Endothelial cell of umbilical vein (primary cell): ENCODE results near the gene PPP2R2C. TPM values are rescaled to one million over a fixed set of nuclear protein-coding genes. Genes with fewer than 3 reads are reported as not detected.

Experiments used
- BruUV-seq: library from RNA; stranded (reverse); fragments of 400-500 nt; replicated peaks from 2 replicates; lab custom pipeline; 2021; lab: Mats Ljungman, UMichigan
- CTCF ChIA-PET: fragments of 300-600, 350-600 bp; sonication (Branson Sonifier 250); formaldehyde crosslinking; loops from one replicate; lab custom pipeline; 2021; ENCODE audit warnings: antibody characterized with exemption, inconsistent platforms; lab: Charles Lee
- POLR2A ChIA-PET: fragments of 300-600, 350-600 bp; sonication (Branson Sonifier 250); formaldehyde crosslinking; loops from one replicate; lab custom pipeline; 2021; ENCODE audit warnings: antibody characterized with exemption, inconsistent platforms; lab: Charles Lee
- DNase-seq: peaks from one replicate; pipeline ENCODE4 v3.0.0-alpha.2; 2011; ENCODE audit warnings: low read depth, low spot score
- FAIRE-seq: peaks from 2 replicates; lab custom pipeline; 2011; peaks lifted over from hg19 to GRCh38; lab: Jason Lieb, UNC
- H2AFZ ChIP-seq: 2 replicates; pipeline ENCODE4 v1.6.0; 2012; ENCODE audit warnings: low read depth, low read length, control low read depth, inconsistent platforms
- H3K27ac ChIP-seq: 2 replicates; pipeline ENCODE4 v1.5.1; 2011; ENCODE audit warnings: low read depth, mild to moderate bottlenecking, control low read depth, low read length, moderate library complexity; ENCODE audit not compliant: insufficient read depth
- H3K27me3 ChIP-seq, 2 experiments: 2 replicates each; pipeline versions ENCODE4 v1.6.0 to v1.6.1; 2011; ENCODE audit warnings: low read length in 2 of 2, mixed read lengths in 1 of 2; ENCODE audit not compliant: control insufficient read depth in 2 of 2, insufficient read depth in 2 of 2
- H3K36me3 ChIP-seq, 2 experiments: 2 replicates in 1 of 2; 3 replicates in 1 of 2; pipeline ENCODE4 v1.5.1; 2011; ENCODE audit warnings: low read length in 2 of 2, mild to moderate bottlenecking in 1 of 2, moderate library complexity in 1 of 2; ENCODE audit not compliant: control insufficient read depth in 2 of 2, insufficient read depth in 2 of 2; ENCODE audit errors: extremely low read depth in 1 of 2
- H3K4me1 ChIP-seq: 3 replicates; pipeline ENCODE4 v1.5.1; 2011; ENCODE audit warnings: mild to moderate bottlenecking, low read length; ENCODE audit not compliant: control insufficient read depth, insufficient read depth; ENCODE audit errors: extremely low read depth
- H3K4me2 ChIP-seq: 2 replicates; pipeline ENCODE4 v1.6.1; 2011; ENCODE audit warnings: low read length, control low read depth, mixed read lengths; ENCODE audit not compliant: insufficient read depth
- H3K4me3 ChIP-seq, 3 experiments: fragments of 200-600 bp in 1 of 3; sonication (generic), shearing (Covaris generic) in 1 of 3; replicated peaks in 1 of 3; 2 replicates each; pipeline ENCODE4 v1.5.1; 2011 to 2016; ENCODE audit warnings: control low read depth in 3 of 3, low read length in 3 of 3, mild to moderate bottlenecking in 2 of 3, inconsistent platforms in 1 of 3, low read depth in 1 of 3, moderate library complexity in 1 of 3; ENCODE audit not compliant: insufficient read depth in 1 of 3
- H3K79me2 ChIP-seq: 2 replicates; pipeline ENCODE4 v1.6.0; 2012; ENCODE audit warnings: low read length, inconsistent platforms; ENCODE audit not compliant: control insufficient read depth, insufficient read depth
- H3K9ac ChIP-seq: replicated peaks from 2 replicates; pipeline ENCODE3; 2011; ENCODE audit warnings: low read length, control low read depth; ENCODE audit not compliant: insufficient read depth; ENCODE audit errors: extremely low read depth
- H3K9me1 ChIP-seq: replicated peaks from 3 replicates; pipeline ENCODE4 v1.6.0; 2011; ENCODE audit warnings: mild to moderate bottlenecking, low read length; ENCODE audit not compliant: control insufficient read depth, insufficient read depth; ENCODE audit errors: extremely low read depth
- H3K9me3 ChIP-seq: replicated peaks from 2 replicates; pipeline ENCODE4 v1.5.1; 2012; ENCODE audit warnings: low read length, inconsistent platforms; ENCODE audit not compliant: control insufficient read depth, insufficient read depth
- H4K20me1 ChIP-seq: replicated peaks from 2 replicates; pipeline ENCODE3; 2011; ENCODE audit warnings: mild to moderate bottlenecking, low read length; ENCODE audit not compliant: control insufficient read depth, insufficient read depth; ENCODE audit errors: extremely low read depth
- CTCF ChIP-seq, 2 donors: IDR thresholded peaks; 1 replicate in 1 of 2; 2 replicates in 1 of 2; pipeline ENCODE4 v1.5.1; 2011; ENCODE audit warnings: low read length in 2 of 2, mild to moderate bottlenecking in 2 of 2, moderate library complexity in 2 of 2, control low read depth in 1 of 2, inconsistent platforms in 1 of 2, low read depth in 1 of 2; ENCODE audit not compliant: insufficient read depth in 1 of 2; ENCODE audit errors: extremely low read depth in 1 of 2
- EZH2 ChIP-seq: IDR thresholded peaks from 2 replicates; pipeline ENCODE4 v1.6.1; 2012; ENCODE audit warnings: borderline replicate concordance, low read depth, mild to moderate bottlenecking, moderate library complexity, low read length, inconsistent platforms; ENCODE audit not compliant: severe bottlenecking
- FOS ChIP-seq: IDR thresholded peaks from 2 replicates; pipeline ENCODE4 v1.6.1; 2011; ENCODE audit warnings: mild to moderate bottlenecking, low read length, moderate library complexity, borderline replicate concordance; ENCODE audit not compliant: insufficient read depth
- GATA2 ChIP-seq: IDR thresholded peaks from 2 replicates; pipeline ENCODE4 v1.7.0; 2011; ENCODE audit warnings: low read depth, mild to moderate bottlenecking, moderate library complexity, mixed read lengths, low read length; ENCODE audit not compliant: insufficient read length, insufficient read depth
- JUN ChIP-seq: IDR thresholded peaks from 2 replicates; pipeline ENCODE4 v1.6.1; 2011; ENCODE audit warnings: borderline replicate concordance, low read depth; ENCODE audit not compliant: insufficient read length, insufficient read depth
- MYC ChIP-seq: IDR thresholded peaks from one replicate; pipeline ENCODE4 v1.6.1; 2011; ENCODE audit warnings: mild to moderate bottlenecking, low read depth, low read length
- POLR2A ChIP-seq: IDR thresholded peaks from 2 replicates; pipeline ENCODE4 v1.6.1; 2012; ENCODE audit warnings: low read depth, mild to moderate bottlenecking, control low read depth, low read length
- POLR2AphosphoS5 ChIP-seq: IDR thresholded peaks from 2 replicates; pipeline ENCODE4 v1.6.1; 2012; ENCODE audit warnings: low read depth, mild to moderate bottlenecking, control low read depth, low read length, moderate library complexity; ENCODE audit not compliant: insufficient read depth
- dilution Hi-C: fragments of 300-500 bp; cut with MboI; formaldehyde crosslinking; loops from one replicate; pipeline ENCODE4 v1.15.0; 2019; ENCODE audit warnings: low sequenced_read_pairs; ENCODE audit not compliant: extremely low pct_ligation_motif_present
- intact Hi-C: fragments of 100-400 bp; cut with micrococcal nuclease; formaldehyde crosslinking; loops from one replicate; pipeline ENCODE4 v1.10.0; 2022
- polyA plus RNA-seq, 4 experiments: library from polyadenylated mRNA; depleted of rRNA in 3 of 4; stranded (reverse) in 3 of 4; unstranded in 1 of 4; fragments of >200 nt; gene quantifications; 2 replicates each; pipeline versions ENCODE4 v1.2.1 to v1.2.3, GENCODE V29; 2011 to 2012; ENCODE audit warnings: missing spikeins in 1 of 4
- total RNA-seq: library from RNA; stranded (reverse); gene quantifications from 2 replicates; pipeline ENCODE4 v1.2.3, GENCODE V29; 2021
- TF ChIP-seq, protein P1 (sequence below): IDR thresholded peaks from 2 replicates; pipeline ENCODE4 v1.6.1; 2011; ENCODE audit not compliant: insufficient read depth, insufficient read length

PPP2R2C gene
- total and polyA plus RNA-seq, 2 donors (not counting 3 experiments of a cell fraction or from before 2014, with no cell fraction given) = 0.03 to 0.09 TPM

- no peak overlapping the region for H3K4me2 ChIP-seq
- POLR2A ChIA-PET = no interaction called here
- no peaks in the 10 kb centered on the region for H3K9me3 ChIP-seq
- no peak overlapping the region for H3K27ac ChIP-seq
- no peaks in the 10 kb centered on the region for H4K20me1 ChIP-seq
- no peaks in the 10 kb centered on the region for H3K79me2 ChIP-seq
- H3K4me1 ChIP-seq = no peaks in the 10 kb centered on the region
- H3K9ac ChIP-seq = no peak overlapping the region
- DNase-seq = no peak
- TF ChIP-seq MYC = no peak
- dilution Hi-C loops (no loop called here), intact Hi-C loops (no loop called here)
- H2AFZ ChIP-seq = no peak overlapping the region
- CTCF ChIA-PET = no interaction called here
- H3K27me3 ChIP-seq = no peaks in the 10 kb centered on the region
- no TSS peak for BruUV-seq
- no peak for FAIRE-seq
- no peak overlapping the region for H3K4me3 ChIP-seq
- no peaks in the 10 kb centered on the region for H3K9me1 ChIP-seq
- H3K36me3 ChIP-seq = no peaks in the 10 kb centered on the region
These were observed 62.3 kb downstream of the PPP2R2C start for GRCh38 chr4:6410068-6410467.

DNA sequence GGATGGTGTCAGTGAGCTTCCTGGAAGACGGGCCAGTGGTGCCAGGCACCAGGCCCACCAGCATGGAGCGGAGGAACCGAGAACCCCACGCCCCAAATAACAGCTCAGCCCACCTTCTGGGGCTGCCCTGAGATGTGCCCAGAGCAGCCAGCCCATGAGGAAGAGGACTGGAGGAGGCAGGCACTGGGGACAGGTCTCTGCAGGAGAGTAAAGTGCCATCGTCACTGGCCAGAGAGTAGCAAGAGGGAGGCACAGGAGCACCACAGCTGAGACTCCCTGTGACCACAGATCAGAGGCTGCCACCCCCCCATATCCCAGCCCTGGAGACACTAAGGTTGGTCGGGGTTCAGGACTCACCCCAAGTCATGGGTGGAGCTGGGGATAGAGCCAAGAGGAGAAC lies 63.0 kb downstream of the PPP2R2C start:
- BruUV-seq = no TSS peak

More for the DNA sequence above, 63.0 kb downstream of the PPP2R2C start:
- no peak overlapping the region for H2AFZ ChIP-seq
- DNase-seq (no peak), FAIRE-seq (no peak)
- ChIA-PET CTCF (interaction anchor here (0.7 kb wide), 1 partner anchor 137 kb away, joined by 3 read pairs; no protein-coding TSS in a partner anchor), POLR2A (interaction anchor here (0.7 kb wide), 1 partner anchor 138 kb away, joined by 10 read pairs; no protein-coding TSS in a partner anchor)
- TF ChIP-seq CTCF (IDR thresholded peaks at IDR 0.05; ENCODE audit: extremely low read depth in 1 of 2, insufficient read depth in 1 of 2, low read depth in 1 of 2, low read length in 2 of 2) = no peak
- TF ChIP-seq EZH2 = no peak
- TF ChIP-seq, protein P1, sequence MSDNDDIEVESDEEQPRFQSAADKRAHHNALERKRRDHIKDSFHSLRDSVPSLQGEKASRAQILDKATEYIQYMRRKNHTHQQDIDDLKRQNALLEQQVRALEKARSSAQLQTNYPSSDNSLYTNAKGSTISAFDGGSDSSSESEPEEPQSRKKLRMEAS = no peak
- no peak for TF ChIP-seq MYC
- TF ChIP-seq GATA2 = no peak
- no peak for TF ChIP-seq FOS
- no peak for TF ChIP-seq POLR2AphosphoS5
- TF ChIP-seq JUN = no peak
- TF ChIP-seq POLR2A = no peak
- H3K79me2 ChIP-seq = no peaks in the 10 kb centered on the region
- no peak overlapping the region for H3K27ac ChIP-seq
- H3K9me3 ChIP-seq = no peaks in the 10 kb centered on the region
- H4K20me1 ChIP-seq = no peaks in the 10 kb centered on the region
- H3K4me1 ChIP-seq = no peaks in the 10 kb centered on the region
- intact Hi-C loops = no loop called here
- no peaks in the 10 kb centered on the region for H3K36me3 ChIP-seq
- H3K9me1 ChIP-seq = no peaks in the 10 kb centered on the region
- dilution Hi-C loops = no loop called here
- no peak overlapping the region for H3K9ac ChIP-seq
- no peak overlapping the region for H3K4me2 ChIP-seq
- no peaks in the 10 kb centered on the region for H3K27me3 ChIP-seq
- H3K4me3 ChIP-seq = no peak overlapping the region
